Calu3 (cell line): ENCODE data around the gene PLCB3. TPM values are rescaled to one million over a fixed set of nuclear protein-coding genes. Genes with fewer than 3 reads are reported as not detected.
A peak's percentile ranks its signal among the peaks of the same experiment; 100 is the strongest.

Source experiments
- Bru-seq: library from RNA; stranded (reverse); fragments of 400-500 nt; gene quantifications from one replicate; lab custom pipeline; 2021; lab: Mats Ljungman, UMichigan
- BruChase-seq, 2 experiments: library from RNA; stranded (reverse); fragments of 400-500 nt; gene quantifications; one replicate each; lab custom pipeline; 2021; lab: Mats Ljungman, UMichigan
- BruUV-seq: library from RNA; stranded (reverse); fragments of 400-500 nt; replicated peaks from 2 replicates; lab custom pipeline; 2021; lab: Mats Ljungman, UMichigan
- CTCF ChIA-PET: fragments of 300-600 bp; sonication (Branson Sonifier 250); formaldehyde crosslinking; loops from one replicate; lab custom pipeline; 2022; ENCODE audit warnings: antibody characterized with exemption; lab: Charles Lee
- DNase-seq: peaks from one replicate; pipeline ENCODE4 v3.0.0; 2022
- H3K27ac Mint-ChIP-seq: one replicate; pipeline ENCODE4 v1.8.0; 2022; ENCODE audit warnings: mixed read lengths; ENCODE audit not compliant: unreplicated experiment
- H3K27me3 Mint-ChIP-seq: one replicate; pipeline ENCODE4 v1.8.0; 2022; ENCODE audit warnings: mixed read lengths; ENCODE audit not compliant: unreplicated experiment
- H3K36me3 Mint-ChIP-seq: one replicate; pipeline ENCODE4 v1.8.0; 2022; ENCODE audit warnings: mild to moderate bottlenecking, moderate library complexity, mixed read lengths; ENCODE audit not compliant: insufficient read depth, unreplicated experiment
- H3K4me1 Mint-ChIP-seq: one replicate; pipeline ENCODE4 v1.8.0; 2022; ENCODE audit warnings: mild to moderate bottlenecking, low read depth, mixed read lengths; ENCODE audit not compliant: unreplicated experiment
- H3K4me3 Mint-ChIP-seq: one replicate; pipeline ENCODE4 v1.8.0; 2022; ENCODE audit warnings: mild to moderate bottlenecking, low read depth, moderate library complexity, mixed read lengths; ENCODE audit not compliant: unreplicated experiment
- H3K9me3 Mint-ChIP-seq: one replicate; pipeline ENCODE4 v1.8.0; 2022; ENCODE audit warnings: low read depth, mixed read lengths; ENCODE audit not compliant: unreplicated experiment
- CTCF ChIP-seq: fragments of 200-600 bp; IDR thresholded peaks from one replicate; pipeline ENCODE4 v1.8.0; 2022; ENCODE audit warnings: antibody characterized with exemption; ENCODE audit not compliant: unreplicated experiment
- intact Hi-C: fragments of 100-400 bp; cut with micrococcal nuclease; formaldehyde crosslinking; loops from one replicate; pipeline ENCODE4 v1.10.0; 2022; ENCODE audit not compliant: unreplicated experiment
- long read RNA-seq: library from polyadenylated mRNA; stranded (forward); transcript quantifications from one replicate; pipeline ENCODE4 v2.0.0, GENCODE V29; 2022
- total RNA-seq: library from RNA; stranded (reverse); gene quantifications from 2 replicates; pipeline ENCODE4 v1.2.3, GENCODE V29; 2022

The PLCB3 gene
- 35.9 and 39.5 TPM in 2 replicates for total RNA-seq
- percentile 47 among the genes with signal in this experiment for Bru-seq, nascent RNA
- percentile 66 among the genes with signal in this experiment for BruChase-seq, experiment 1, labeled RNA remaining after a 6-hour chase
- BruChase-seq, experiment 2, labeled RNA remaining after a 2-hour chase: percentile 64 among the genes with signal in this experiment
- long read RNA-seq, full-length matches to known transcripts: 6 of 19 reads
- long read RNA-seq, partial matches to known transcripts: 6 of 19 reads
- long read RNA-seq, other reads (novel, unspliced or antisense): 7 of 19 reads

DNA sequence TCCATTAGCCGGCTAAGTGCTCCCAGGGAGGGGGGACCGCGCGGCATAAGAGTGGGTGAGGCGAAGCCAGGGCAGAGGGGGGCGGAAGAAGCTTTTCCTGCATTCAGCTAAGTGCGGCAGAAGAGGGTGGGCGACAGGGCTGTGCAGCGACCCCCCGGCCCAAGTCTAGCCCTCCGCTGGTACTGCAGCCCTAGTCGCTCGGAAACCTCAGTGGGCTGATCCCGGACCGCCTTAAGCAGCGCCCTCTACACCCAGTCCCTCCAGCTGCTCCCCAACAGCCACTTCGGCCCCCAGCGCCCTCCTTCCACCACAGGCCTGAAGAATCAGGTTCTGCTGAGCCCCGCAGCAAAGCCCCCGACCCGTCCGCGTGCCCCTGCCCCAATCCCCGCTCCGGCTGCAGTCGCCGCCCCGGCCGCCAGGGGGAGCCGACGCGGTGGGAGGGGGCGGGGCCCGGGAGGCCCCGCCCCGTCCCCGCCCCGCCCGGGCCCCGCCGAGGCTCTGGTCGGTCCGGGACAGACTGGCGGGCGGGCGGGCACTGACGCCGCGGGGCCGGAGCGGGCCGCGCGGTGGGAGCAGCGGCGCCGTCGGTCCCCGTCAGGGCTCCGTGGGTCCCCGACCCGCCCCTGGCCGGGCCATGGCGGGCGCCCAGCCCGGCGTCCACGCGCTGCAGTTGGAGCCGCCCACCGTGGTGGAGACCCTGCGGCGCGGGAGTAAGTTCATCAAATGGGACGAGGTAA, at the start of gene PLCB3:
Gene PLCB3, plus strand, starts transcription at position 515 of the 737 bp plus-strand sequence. Its CDS starts 120 bp downstream, at position 635.
- H3K4me3 Mint-ChIP-seq: peak within 1 kb of the TSS; percentile 90
- no TSS peak for BruUV-seq
- peak; percentile 91 for TF ChIP-seq CTCF
- no peaks in the 10 kb centered on the region for H3K9me3 Mint-ChIP-seq
- peak; percentile 52 for DNase-seq
- H3K4me1 Mint-ChIP-seq: peaks cover 11% of the 10 kb centered on the region
- intact Hi-C loops: no loop called here
- peak within 1 kb of the TSS; percentile 74 for H3K27ac Mint-ChIP-seq
- H3K27me3 Mint-ChIP-seq: no peaks in the 10 kb centered on the region
- H3K36me3 Mint-ChIP-seq: peaks cover 77% of the 10 kb centered on the region
- CTCF ChIA-PET: interaction anchor here (0.9 to 1.8 kb wide), 4 partner anchors 10 to 47 kb away, joined by 3 to 16 read pairs (median 10); partner anchors contain the start of genes BAD and FKBP2

DNA sequence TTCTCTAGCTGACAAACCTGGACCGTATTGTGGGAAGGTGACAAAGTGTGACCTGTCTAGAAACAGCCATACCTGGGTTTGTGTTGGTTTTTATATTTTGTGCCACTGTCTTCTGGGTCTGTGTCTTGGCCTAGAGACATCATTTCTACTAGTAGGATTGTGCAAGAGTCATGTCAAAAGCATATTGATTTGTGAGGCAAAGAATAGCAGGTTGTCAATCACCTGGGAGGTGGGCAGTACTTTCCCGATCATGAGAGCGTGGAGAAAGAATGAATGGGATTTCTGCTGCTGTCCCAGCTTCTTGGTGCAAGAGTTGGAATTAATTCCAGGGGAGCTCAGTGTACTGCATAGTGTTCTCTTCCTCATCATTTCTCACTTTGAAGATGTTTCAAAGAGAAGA, 49.8 kb upstream of the PLCB3 start:
- peak overlapping the region; percentile 54 for H3K27ac Mint-ChIP-seq

GRCh38 chr11:64202992-64203391, 48.3 kb upstream of the PLCB3 start:
- Mint-ChIP-seq H3K4me3 (no peak overlapping the region), H3K27me3 (no peaks in the 10 kb centered on the region), H3K27ac (no peak overlapping the region), H3K36me3 (peaks cover 85% of the 10 kb centered on the region), H3K4me1 (peaks cover 9% of the 10 kb centered on the region), H3K9me3 (no peaks in the 10 kb centered on the region)
- DNase-seq: no peak
- CTCF ChIA-PET: no interaction called here
- TF ChIP-seq CTCF: no peak
- BruUV-seq: no TSS peak
- intact Hi-C loops: no loop called here

More for the DNA sequence above, 49.8 kb upstream of the PLCB3 start:
- Mint-ChIP-seq H3K4me3 (no peak overlapping the region), H3K27me3 (no peaks in the 10 kb centered on the region), H3K9me3 (no peaks in the 10 kb centered on the region), H3K36me3 (peaks cover 93% of the 10 kb centered on the region), H3K4me1 (peaks cover 9% of the 10 kb centered on the region)
- CTCF ChIA-PET: no interaction called here
- no peak for DNase-seq
- no peak for TF ChIP-seq CTCF
- no TSS peak for BruUV-seq
- intact Hi-C loops: no loop called here

GRCh38 chr11:64203421-64204079, 47.8 kb upstream of the PLCB3 start:
- Mint-ChIP-seq H3K4me3 (no peak overlapping the region), H3K36me3 (peaks cover 85% of the 10 kb centered on the region)
- intact Hi-C loops: no loop called here

More at GRCh38 chr11:64203421-64204079, 47.8 kb upstream of the PLCB3 start:
- H3K4me1 Mint-ChIP-seq: peaks cover 9% of the 10 kb centered on the region
- H3K9me3 Mint-ChIP-seq: no peaks in the 10 kb centered on the region
- no peak for TF ChIP-seq CTCF
- BruUV-seq: no TSS peak
- DNase-seq: no peak
- CTCF ChIA-PET: interaction anchor here (0.5 to 1.5 kb wide), 3 partner anchors 12 to 37 kb away, joined by 4 to 6 read pairs (median 5); partner anchors contain the start of gene STIP1
- H3K27me3 Mint-ChIP-seq: no peaks in the 10 kb centered on the region
- no peak overlapping the region for H3K27ac Mint-ChIP-seq
